CD4-positive, alpha-beta T cell treated with Interleukin-15 for 4 hours (primary cell): ENCODE data around the gene SNRNP25.
A peak's percentile ranks its signal among the peaks of the same experiment; 100 is the strongest.

Source experiments
- DNase-seq: peaks from one replicate; pipeline ENCODE4 v3.0.0-alpha.2; 2020; ENCODE audit warnings: low spot score

Gene SNRNP25

DNA sequence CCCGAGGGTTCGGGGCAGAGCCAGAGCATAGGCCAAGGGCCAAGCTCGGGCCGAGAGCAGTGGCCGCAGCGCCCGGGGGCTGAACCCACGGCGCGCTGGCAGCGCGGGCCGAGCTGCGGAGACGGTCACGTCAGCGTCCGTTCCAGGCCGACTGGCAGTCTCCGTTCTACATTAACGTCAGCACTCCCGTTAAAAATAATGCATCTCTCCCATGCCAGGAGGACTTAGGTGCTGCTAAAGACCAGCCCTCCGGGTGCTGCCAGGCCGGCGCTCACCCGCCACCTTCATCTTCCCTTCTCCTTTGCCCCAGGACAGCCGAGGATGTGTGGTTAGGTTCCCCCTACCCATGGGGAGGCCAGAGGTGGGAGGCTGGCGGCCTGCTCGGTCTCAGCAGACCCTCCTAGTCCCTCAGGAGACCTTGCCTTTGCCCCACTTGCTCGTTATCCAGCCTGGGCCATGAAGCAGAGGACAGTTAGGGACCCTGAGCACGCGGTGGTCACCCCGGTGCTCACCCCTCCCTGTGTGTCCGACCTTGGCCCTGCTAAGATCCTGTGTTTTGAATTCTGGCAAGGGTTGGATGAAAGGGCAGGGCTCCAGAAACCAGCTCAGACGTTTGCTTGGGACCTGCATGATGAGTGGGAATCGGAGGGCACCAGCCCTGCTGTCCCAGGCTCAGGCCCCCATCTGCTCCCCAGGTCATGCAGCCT lies 25.0 kb downstream of the SNRNP25 start:
- DNase-seq: no peak

DNA sequence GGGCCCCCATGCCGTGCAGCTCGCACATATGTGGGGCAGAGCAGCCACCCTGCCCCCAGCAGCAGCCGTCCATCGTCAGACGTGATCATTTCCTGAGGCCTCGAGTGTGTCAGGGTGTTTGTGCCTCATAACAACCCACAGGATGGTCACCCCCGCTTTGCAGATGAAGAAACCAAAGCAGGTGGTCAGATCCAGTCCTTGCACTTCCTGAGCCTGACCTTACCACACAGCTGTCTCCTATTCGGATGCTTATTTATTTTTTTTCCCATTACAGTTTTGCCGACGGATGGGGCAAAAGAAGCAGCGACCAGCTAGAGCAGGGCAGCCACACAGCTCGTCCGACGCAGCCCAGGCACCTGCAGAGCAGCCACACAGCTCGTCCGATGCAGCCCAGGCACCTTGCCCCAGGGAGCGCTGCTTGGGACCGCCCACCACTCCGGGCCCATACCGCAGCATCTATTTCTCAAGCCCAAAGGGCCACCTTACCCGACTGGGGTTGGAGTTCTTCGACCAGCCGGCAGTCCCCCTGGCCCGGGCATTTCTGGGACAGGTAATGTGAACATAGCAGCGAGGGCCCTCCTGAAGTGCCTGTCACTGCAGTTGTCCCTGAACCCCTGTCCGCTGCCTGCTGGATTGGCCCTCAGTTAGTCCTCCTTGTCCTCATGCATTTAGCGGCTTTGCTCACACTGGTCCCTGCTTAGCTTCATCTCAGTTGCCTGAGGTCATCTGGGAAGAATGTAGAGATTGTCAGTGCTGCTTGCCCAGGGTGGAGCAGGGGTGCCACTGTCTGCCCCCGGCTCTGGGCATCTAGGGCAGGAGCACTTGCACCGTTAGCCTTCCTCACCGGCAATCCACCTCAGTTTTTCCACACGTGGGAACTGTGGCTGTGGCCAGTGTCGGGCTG lies 25.8 kb downstream of the SNRNP25 start:
- no peak for DNase-seq

DNA sequence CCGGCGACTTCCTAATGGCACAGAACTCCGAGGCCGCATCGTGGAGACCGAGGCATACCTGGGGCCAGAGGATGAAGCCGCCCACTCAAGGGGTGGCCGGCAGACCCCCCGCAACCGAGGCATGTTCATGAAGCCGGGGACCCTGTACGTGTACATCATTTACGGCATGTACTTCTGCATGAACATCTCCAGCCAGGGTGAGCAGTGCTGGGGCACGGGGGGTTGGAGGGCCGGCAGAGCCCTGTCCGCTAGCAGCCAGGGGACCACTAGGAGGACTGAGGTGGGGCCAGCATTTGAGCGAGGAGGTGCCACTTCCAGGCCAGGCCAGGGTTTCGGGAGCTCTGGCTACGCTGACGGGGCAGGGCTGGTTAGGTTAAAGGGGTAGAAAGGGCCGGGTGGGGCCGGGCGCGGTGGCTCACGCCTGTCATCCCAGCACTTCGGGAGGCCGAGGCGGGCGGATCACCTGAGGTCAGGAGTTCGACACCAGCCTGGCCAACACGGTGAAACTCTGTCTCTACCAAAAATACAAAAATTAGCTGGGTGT lies 29.5 kb downstream of the SNRNP25 start:
- no peak for DNase-seq

DNA sequence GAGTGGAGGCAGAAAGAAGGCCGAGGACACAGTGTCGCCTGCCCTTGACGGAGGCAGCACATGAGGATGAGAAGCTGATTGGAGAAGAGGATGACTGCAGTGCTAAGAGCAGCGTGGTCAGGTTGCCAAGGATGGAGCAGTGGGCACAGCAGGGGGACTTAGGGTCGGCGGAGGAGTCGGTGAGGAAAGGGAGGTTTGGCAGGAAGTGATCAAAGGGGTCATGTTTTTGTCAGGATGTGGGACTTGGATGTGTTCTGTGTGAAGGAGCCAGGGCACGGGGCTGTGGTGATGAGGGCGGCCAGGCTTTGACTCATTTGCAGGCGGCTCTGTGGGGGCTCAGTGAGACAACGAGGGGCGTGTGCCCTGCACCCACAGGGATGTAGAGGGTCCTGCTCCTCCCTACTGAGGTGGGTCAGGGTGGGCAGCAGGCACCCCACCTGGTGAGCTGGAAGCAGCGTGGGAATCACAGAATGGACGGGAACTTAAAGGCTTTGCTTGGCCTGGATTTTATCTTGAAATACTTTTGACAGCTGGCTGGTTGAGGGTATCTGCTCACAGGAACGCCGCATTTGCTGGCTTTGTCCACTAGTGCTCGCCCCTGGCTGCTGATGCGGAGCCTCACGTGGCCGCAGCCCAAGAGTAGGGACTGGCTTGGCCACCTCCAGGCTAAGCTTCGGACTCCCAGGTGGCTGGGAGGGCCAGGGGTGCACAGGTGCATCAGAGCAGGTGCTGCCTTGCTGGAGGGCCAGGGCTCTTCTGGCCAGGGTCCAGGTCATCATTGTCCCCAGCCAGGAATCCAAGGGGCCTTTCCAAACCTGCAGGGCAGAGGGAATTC lies 30.4 kb downstream of the SNRNP25 start:
- no peak for DNase-seq

DNA sequence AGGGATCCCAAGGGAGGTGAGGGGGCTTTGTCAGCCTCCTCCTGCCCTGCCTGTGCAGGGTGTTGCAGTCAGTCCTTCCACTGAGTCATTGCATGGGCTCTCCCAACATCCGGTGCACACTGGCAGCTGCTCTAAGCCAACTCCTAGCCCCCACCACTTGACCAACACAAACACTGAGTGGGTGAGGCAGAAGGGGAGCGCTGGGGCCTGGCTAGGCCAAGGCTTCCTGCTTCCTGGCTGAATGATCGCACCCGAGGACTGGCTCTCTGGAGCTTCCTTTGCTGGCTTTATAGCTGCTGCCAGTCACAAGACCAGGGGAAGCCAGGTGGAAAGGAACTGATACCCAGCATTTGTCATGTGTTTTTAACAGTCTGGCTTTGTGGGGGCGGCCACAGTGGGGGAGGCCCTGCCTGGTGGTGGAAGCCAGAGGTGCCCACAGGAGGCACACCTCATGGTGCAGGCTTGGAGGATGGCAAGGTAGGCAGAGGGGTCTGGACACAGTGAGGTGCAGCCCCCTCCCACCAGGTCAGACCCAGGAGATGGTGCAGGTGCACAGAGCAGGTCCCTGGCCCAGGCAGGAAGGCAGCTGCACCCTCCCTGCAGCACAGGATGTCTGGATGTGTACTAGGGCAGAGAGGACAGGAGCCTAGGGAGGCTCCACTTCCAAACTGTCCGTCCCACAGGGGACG lies 31.2 kb downstream of the SNRNP25 start:
- no peak for DNase-seq

DNA sequence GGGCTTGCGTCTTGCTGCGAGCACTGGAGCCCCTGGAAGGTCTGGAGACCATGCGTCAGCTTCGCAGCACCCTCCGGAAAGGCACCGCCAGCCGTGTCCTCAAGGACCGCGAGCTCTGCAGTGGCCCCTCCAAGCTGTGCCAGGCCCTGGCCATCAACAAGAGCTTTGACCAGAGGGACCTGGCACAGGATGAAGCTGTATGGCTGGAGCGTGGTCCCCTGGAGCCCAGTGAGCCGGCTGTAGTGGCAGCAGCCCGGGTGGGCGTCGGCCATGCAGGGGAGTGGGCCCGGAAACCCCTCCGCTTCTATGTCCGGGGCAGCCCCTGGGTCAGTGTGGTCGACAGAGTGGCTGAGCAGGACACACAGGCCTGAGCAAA lies 31.8 kb downstream of the SNRNP25 start:
- no peak for DNase-seq

DNA sequence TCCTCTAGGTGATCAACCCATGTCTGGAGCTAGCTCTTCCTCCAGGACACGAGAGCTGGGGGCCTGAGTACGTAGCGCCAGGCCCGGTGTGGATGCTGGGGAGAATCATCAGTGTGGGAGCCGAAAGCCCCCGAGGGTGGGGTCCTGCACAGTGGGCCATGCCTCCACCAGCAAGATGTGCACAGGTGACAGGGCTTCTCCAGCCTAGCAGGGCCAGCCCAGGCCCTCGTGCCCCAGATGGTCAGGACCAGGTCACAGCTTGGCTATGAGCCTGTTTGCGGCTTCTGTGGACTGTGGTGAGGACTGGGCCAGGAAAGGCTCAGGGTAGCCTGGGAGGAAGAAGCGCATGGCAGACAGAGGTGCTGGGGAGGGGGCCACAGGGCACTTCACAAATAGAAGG lies 32.2 kb downstream of the SNRNP25 start:
- no peak for DNase-seq

DNA sequence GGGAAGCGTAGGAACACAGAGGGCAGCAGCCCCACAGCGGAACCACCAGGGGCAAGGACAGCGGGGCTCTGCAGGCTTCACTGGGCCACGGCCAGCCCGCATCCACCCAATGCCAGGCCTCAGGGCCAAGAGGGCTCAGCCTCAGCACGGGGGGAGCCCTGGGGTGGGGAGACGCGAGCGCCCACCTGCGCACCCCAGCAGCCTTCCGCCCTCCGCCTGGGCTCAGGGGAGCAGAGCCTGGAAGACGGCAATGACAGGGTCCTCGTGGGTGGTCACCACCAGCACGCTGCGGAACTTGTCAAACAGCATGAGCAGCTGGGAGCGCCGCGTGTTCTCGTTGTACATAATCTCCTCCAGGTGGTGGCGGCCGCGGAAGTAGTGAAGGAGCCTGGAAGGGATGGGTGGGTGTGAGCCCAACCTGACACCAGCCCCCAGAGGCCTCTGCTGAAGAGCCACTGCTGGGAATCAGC lies 32.9 kb downstream of the SNRNP25 start:
- DNase-seq: no peak

DNA sequence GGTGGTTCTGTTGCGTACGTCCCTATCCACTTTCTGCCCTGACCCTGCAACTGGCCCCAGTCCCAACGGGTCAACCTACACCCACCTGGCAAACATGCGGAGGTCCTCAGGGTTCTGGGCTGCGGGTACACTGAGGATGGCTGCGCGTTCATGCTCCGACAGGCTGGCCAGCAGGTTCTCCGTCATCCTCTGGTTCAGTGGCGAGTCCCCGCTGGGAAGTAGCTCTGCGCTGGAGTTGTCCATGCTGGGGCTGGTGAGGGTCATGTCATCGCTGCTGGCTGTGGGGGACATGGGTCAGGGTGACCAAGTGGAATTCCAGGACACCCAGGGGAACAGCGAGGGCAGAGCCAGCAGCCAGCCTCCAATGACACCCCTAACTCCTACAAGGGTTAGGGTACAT lies 35.0 kb downstream of the SNRNP25 start:
- DNase-seq: no peak

DNA sequence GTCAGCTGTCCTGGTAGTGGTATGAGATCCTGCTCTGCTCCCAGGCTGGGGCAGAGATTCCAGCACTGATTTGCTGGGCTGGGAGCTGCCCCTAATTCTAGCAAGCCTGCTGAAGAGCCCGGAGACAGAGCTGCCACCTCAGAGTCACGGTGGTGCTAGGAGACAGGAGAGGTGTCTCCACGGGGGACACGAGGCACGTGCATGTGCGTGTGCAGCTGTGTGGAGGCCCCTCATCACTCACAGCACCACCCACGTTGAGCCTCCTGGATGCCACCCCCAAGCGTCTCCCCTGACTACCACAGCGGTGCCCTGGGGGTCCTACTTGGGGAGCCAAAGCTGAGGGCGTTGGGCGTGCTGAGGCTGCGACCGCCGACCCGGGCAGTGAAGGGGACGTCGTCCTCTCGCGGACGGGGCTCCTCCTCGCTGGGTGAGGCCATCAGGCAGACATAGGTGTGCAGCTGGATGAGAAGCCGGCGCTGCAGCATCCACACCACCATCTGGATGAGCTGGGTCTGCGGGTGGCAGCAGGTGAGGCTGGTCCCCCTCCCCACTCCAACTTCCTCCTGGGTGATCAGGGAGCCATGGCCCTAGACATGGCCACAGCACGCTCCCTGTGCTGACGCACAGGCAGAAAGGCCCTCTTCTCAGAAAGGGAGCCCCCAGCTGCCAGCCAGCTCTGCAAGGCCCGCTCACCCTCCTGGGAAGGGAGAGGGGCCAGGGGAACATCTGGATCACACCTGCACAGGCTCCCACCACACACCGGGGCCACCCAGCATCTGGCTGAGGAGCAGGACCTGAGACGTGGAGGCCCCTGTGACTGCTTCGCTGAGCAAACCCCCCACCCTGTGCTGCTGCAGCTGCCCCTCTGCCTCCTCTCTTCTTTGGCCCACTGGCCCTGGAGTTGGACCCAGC lies 36.0 kb downstream of the SNRNP25 start:
- DNase-seq: no peak

DNA sequence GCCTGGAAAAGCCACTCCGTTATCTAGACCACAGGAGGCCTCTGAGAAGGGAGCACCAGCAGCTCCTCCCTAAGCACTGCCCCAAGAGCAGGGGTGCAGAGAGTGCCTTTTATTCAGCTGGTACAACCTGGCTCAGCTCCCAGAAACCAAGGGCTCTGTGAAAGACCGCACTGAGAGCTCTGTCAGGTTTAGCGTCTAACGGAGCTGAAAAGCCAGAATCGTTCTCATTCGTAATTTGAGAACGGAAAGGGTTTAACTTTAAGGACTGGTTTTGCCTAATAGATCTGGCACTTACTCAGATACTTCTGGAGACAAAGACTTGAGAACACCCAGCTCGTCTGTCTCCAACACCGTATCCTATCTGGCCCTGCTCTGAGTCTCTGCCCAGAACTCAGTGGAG lies 37.9 kb downstream of the SNRNP25 start:
- no peak for DNase-seq

DNA sequence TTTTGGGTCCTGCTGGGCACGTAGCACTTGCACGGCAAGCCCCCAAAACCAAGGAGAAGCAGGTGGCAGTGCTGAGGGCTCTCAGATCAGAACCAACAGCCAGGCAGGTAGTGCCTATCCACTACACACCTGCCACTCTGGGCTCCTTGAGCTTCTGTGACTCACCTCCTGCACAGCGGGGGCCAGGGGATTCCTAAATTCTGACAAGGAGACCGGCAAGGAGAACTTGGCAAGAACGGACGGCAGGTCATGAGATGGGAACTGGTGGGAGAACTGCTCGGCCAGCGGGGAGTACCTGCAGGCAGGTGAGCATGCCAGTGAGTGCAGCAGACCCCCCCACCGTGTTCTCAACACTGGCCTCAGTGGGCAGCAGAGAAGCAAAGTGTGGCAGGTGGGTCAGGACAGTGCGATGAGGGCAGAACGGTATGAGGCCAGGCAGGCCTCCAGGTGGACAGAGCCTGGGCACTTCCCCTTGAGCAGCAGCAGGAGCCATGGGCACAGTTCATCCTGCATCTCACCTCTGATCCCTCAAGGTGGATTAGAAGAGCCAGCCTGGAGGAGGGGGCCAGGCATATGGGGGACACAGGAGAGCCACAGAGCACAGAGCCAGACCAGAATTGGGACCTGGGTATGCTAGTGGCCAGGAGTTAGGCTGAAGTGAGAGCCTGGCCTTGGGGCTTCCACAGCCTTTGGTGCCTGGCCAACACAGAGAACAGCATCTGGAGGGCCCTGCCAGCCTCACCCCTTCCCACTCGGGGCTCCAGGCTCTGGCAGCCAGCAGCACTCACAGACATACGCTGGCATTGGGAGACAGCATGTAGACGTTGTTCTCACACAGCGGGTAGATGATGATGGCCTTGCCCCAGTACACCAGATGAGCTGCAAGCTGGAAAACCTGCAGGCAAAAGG lies 39.1 kb downstream of the SNRNP25 start:
- no peak for DNase-seq

DNA sequence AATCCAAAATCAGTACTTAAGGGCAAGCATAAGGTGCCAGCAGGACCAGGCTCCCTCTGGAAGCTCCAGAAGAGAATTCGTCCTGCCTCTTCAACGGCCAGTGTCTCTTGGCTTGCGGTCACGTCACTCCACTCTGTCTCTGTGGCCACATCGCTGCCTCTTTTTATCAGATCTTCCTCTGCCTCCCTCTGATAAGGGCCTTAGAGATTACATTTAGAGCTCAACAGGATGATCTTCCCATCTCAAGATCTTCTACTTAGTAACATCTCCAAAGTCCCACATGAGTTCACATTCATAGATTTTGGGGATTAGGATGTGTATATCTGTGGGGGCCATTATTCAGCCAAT lies 41.3 kb downstream of the SNRNP25 start:
- DNase-seq: no peak

DNA sequence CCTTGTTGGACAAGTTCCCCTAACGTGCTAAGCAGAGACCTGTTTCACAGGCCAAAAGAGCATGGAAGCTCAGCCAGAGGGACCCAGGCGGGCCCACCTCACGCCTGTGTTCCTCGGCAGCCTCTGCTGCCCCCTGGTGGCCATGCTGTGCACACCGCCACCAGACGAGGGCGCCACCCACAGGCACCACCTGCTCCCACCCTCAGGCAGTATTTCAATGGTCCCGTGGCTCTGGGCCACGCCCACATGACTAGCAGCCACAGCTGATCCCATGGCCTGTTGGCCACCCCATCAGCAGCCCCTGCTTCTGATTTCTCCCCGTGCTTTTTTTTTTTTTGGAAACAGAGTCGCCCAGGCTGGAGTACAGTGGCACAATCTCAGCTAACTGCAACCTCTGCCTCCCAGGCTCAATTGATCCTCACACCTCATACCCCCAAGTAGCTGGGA lies 43.3 kb downstream of the SNRNP25 start:
- DNase-seq: peak; percentile 89

DNA sequence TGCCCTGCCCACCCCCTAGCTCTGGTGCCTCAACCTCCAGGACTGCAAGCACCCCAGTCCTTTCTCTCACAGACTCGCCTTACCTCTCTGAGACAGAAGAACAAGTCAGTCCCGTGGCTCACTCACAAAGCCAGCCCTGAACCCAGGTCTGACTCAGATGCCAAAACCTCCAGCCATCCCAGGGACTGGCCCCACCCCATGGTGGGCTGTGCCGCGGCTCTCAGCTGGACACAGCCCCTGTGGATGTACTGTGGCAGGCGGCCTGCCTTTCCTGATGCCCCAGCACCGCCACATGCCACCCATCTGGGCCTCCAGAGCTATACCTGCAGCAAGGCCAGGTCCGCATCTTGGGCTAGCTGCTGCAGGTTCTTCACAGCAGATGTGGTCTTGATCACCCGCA lies 44.2 kb downstream of the SNRNP25 start:
- DNase-seq: no peak

DNA sequence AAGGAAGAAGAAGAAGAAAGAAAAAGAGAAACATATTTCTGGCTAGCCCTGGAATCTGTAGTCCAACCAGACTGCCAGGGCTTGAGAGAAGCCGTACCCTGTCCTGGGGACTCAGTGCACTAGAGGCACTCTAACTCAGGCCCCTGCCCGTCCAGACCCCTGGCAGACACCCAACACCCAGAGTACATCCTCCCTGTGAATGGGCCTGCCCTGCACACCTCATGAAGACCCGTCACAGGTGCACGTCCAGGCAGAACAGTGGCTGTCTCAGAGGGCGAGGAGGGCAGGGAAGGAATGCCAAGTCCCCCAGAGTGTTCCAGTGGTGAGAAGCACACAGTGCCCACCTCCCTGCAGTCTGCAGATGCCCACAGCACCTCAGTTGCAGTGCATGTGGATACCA lies 47.4 kb downstream of the SNRNP25 start:
- DNase-seq: no peak

DNA sequence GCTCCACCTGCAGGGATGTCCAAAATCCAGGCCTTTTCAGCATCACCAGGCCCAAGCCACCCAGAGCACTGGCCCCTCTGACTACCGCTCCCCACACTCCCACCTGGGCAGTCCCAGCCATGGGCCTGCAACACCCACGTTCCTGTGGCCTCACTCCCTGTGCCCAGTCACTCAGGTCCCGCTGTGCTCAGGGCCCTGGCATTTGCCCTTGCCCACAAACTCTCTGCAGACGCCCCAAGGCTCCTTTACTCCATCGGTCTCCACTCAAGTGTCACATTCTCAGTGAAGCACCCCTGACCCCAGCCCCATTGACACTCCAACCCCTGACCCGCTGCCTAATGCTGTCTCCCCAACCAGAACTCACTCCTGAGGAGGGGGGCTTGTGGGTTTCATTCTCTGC lies 48.0 kb downstream of the SNRNP25 start:
- DNase-seq: no peak

DNA sequence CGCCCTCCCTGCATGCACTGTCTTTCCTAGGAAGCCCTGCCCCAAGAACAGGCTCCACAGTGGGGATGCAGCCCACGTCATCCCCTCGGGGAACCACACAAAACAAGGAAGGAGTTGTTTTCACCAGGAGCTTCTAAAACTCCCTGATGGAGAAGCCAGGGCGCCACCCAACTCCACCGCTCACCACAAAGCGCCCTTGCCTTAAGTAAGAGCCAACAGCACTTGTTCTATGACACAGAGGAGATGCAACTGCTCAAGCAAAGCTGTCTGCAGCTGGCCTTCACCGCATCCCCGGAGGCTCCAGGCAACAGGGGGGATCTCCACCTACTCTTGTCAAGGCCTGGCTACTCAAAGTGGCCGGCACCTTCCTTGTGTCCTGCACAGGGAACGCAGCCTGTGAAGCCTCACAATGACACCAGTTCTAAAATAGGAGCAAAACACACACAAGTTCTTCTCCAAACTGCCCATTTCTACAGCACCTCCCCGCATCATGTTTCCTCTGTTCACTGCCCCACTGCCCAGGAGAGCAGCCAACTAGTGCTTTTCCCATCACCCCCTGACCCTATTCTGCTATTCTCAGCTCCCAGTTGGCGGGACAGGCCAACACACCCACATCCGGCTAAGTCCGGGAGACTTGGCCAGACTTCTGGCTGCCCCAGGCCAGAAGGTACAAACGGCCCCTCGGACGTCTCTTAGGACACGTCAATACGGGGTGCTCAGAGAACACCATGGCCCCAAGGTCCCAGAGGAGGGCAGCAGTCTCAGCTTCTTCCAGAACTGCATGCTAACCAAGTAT lies 48.6 kb downstream of the SNRNP25 start:
- no peak for DNase-seq

DNA sequence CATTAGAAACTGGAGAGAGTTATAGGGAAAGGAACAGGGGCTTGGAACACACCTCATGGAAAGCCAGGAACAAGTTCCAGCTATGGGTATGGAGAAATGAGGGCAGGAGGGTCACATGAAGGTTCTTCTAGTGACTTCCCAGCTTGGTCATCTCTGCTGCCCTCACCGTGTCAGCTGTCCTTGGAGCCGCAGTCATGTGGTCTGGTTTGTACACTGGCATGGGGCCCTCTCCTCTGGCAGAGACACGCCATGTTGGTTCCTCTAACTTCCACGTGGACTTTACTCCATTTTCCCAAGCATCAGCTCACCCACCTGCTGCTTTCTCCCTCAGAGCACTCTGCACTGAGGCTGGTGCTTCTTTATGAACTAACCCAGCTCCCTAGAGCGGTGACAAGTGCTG lies 50.7 kb downstream of the SNRNP25 start:
- DNase-seq: no peak
